Ishikawa (cell line): ENCODE measurements around the gene SH2D7.

Experiments used
- CEBPB ChIP-seq: IDR thresholded peaks from 2 replicates; pipeline ENCODE4 v1.6.1; 2012
- CREB1 ChIP-seq: IDR thresholded peaks from 2 replicates; pipeline ENCODE4 v1.6.1; 2012; ENCODE audit warnings: low read depth
- EGR1 ChIP-seq: IDR thresholded peaks from 2 replicates; pipeline ENCODE4 v1.6.1; 2012
- EP300 ChIP-seq: IDR thresholded peaks from 2 replicates; pipeline ENCODE4 v1.6.1; 2012; ENCODE audit warnings: borderline replicate concordance
- FOXM1 ChIP-seq: IDR thresholded peaks from 2 replicates; pipeline ENCODE4 v1.6.1; 2012; ENCODE audit warnings: low read depth, borderline replicate concordance
- MAX ChIP-seq: IDR thresholded peaks from 2 replicates; pipeline ENCODE4 v1.6.1; 2012
- NFIC ChIP-seq: IDR thresholded peaks from 2 replicates; pipeline ENCODE4 v1.6.1; 2012
- RAD21 ChIP-seq: IDR thresholded peaks from 2 replicates; pipeline ENCODE4 v1.6.1; 2012; ENCODE audit warnings: low read depth
- TAF1 ChIP-seq: IDR thresholded peaks from 2 replicates; pipeline ENCODE4 v1.6.1; 2012; ENCODE audit warnings: low read depth, mild to moderate bottlenecking
- TCF12 ChIP-seq: IDR thresholded peaks from 2 replicates; pipeline ENCODE4 v1.6.1; 2012; ENCODE audit warnings: low read depth
- TEAD4 ChIP-seq: IDR thresholded peaks from 2 replicates; pipeline ENCODE4 v1.6.1; 2012
- YY1 ChIP-seq: IDR thresholded peaks from 2 replicates; pipeline ENCODE4 v1.6.1; 2012; ENCODE audit warnings: low read depth
- ZBTB7A ChIP-seq: IDR thresholded peaks from 2 replicates; pipeline ENCODE4 v1.6.1; 2012; ENCODE audit warnings: low read depth
- TF ChIP-seq, protein P1 (sequence below): IDR thresholded peaks from 2 replicates; pipeline ENCODE4 v1.6.1; 2012; ENCODE audit warnings: low read depth, mild to moderate bottlenecking

DNA sequence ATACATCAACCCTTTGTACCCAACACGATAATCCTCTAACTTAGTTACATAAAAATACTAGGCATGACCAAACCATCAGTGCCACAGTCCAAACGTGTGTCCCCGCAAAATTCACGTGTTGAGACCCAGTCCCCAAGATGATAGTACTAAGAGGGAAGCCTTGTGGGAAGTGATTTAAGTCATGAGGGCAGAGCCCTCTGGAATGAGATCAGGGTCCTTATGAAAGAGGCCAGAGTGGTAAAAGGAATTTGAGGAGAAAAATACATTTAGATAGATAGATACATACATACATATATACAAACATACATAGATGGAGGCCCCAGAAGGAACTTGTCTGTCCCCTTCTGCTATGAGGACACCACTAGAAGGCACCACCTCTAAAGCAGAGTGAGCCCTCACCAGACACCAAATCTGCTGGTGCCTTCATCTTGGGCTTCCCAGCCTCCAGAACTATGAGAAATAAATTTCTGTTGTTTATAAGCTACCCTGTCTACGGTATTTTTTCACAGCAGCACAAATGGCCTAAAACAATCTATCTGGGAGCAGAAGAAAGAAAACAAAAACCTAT lies 22.8 kb upstream of the SH2D7 start:
- TF ChIP-seq TCF12 (no peak), RAD21 (no peak), TAF1 (no peak), EP300 (no peak), MAX (no peak), CEBPB (no peak), YY1 (no peak), EGR1 (no peak), CREB1 (no peak), ZBTB7A (no peak), TEAD4 (no peak), FOXM1 (no peak), NFIC (no peak)
- TF ChIP-seq, protein P1, sequence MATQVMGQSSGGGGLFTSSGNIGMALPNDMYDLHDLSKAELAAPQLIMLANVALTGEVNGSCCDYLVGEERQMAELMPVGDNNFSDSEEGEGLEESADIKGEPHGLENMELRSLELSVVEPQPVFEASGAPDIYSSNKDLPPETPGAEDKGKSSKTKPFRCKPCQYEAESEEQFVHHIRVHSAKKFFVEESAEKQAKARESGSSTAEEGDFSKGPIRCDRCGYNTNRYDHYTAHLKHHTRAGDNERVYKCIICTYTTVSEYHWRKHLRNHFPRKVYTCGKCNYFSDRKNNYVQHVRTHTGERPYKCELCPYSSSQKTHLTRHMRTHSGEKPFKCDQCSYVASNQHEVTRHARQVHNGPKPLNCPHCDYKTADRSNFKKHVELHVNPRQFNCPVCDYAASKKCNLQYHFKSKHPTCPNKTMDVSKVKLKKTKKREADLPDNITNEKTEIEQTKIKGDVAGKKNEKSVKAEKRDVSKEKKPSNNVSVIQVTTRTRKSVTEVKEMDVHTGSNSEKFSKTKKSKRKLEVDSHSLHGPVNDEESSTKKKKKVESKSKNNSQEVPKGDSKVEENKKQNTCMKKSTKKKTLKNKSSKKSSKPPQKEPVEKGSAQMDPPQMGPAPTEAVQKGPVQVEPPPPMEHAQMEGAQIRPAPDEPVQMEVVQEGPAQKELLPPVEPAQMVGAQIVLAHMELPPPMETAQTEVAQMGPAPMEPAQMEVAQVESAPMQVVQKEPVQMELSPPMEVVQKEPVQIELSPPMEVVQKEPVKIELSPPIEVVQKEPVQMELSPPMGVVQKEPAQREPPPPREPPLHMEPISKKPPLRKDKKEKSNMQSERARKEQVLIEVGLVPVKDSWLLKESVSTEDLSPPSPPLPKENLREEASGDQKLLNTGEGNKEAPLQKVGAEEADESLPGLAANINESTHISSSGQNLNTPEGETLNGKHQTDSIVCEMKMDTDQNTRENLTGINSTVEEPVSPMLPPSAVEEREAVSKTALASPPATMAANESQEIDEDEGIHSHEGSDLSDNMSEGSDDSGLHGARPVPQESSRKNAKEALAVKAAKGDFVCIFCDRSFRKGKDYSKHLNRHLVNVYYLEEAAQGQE: no peak
